GM18868 (cell line): ENCODE measurements around the gene AASDHPPT.
A peak's percentile ranks its signal among the peaks of the same experiment; 100 is the strongest.

ENCODE experiments used
- ATAC-seq: cut with Tn5 transposase; IDR thresholded peaks from one replicate; pipeline ENCODE4 v1.9.1; 2021; ENCODE audit warnings: mild to moderate bottlenecking, moderate library complexity; ENCODE audit not compliant: unreplicated experiment

AASDHPPT gene

DNA sequence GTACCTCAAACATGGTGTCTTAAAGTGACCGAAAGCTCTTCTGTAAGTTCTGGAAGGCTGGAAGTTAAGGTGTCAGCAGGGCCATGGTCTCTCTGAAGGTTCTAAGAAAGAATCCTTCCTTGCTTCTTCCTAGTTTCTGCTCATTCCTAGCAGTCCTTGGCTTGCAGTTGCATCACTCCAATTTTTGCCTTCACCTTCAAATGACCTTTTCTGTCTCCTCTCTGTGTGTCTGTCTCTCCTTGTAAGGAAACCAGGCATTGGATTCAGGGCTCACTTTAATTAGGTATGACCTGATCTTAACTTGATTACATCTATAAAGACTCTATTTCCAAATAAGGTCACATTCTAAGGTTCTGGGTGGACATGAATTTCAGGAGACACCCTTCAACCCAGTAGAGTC lies 8.7 kb downstream of the AASDHPPT start:
- ATAC-seq = no peak

- no peak for ATAC-seq
Measured at GRCh38 chr11:106086850-106087249, 9.4 kb downstream of the AASDHPPT start.

- ATAC-seq = peak; percentile 21
Measured at GRCh38 chr11:106087815-106088435, 10.5 kb downstream of the AASDHPPT start.

- ATAC-seq = no peak
Measured at GRCh38 chr11:106088896-106089295, 11.4 kb downstream of the AASDHPPT start.

- ATAC-seq = peak; percentile 99
Measured at GRCh38 chr11:106091480-106092123, 14.1 kb downstream of the AASDHPPT start.

DNA sequence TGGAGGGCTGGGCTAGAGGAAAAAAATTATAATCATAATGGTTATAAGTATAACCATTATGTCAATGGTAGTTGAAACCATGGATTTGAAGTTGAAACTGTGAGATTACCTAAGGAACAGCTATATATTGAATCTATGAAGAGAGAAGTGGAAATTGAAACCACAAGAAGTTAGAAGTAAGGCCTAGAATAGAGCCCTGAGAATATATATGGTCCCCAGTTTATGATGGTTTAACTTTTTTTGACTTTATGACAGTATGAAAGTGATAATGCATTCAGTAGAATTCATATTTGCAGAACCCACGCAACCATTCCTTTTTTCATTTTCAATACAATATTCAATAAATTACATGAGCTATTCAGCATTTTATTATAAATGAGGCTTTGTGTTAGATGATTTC lies 15.0 kb downstream of the AASDHPPT start:
- peak; percentile 24 for ATAC-seq

- no peak for ATAC-seq
Measured at GRCh38 chr11:106098893-106099553, 21.6 kb downstream of the AASDHPPT start.

DNA sequence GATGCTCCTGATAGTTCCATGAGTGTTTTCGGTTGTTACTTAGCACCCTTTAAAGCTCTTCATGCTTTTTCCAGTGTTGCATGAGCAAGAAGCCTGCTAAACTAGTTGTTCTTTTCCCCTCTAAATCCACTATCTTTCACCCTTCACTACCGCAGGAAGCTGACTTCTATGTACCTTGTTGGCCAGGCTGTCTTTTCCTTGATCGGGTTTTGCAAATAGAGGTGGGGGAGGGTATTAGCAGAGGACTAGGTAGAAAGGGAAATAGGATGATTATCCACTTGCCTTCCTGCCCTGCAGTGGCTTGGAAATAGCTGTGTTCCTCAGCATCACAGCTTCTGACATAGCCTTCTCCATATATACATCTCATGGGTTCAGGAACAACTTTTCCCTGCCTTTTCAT lies 23.9 kb downstream of the AASDHPPT start:
- ATAC-seq = no peak

DNA sequence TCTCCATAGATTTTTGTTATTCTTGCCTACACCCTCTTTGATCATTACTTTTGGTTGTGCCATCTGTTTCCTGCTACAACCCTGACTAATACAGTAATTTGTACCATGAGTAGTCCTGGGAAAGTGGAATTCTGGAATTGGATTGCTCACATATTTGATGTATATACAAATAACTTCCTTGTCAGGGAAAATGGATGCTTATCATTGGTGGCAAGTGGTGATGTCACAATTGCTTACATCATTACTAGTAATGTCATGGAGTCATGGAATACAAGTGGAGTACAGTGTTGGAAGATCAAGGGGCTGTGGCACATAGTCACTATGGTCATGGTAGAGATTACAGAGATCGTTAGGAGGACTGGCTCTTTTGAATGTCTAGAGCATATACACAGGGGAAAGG lies 24.4 kb downstream of the AASDHPPT start:
- no peak for ATAC-seq

GRCh38 chr11:106105986-106106385 lies 28.5 kb downstream of the AASDHPPT start:
- ATAC-seq = no peak

DNA sequence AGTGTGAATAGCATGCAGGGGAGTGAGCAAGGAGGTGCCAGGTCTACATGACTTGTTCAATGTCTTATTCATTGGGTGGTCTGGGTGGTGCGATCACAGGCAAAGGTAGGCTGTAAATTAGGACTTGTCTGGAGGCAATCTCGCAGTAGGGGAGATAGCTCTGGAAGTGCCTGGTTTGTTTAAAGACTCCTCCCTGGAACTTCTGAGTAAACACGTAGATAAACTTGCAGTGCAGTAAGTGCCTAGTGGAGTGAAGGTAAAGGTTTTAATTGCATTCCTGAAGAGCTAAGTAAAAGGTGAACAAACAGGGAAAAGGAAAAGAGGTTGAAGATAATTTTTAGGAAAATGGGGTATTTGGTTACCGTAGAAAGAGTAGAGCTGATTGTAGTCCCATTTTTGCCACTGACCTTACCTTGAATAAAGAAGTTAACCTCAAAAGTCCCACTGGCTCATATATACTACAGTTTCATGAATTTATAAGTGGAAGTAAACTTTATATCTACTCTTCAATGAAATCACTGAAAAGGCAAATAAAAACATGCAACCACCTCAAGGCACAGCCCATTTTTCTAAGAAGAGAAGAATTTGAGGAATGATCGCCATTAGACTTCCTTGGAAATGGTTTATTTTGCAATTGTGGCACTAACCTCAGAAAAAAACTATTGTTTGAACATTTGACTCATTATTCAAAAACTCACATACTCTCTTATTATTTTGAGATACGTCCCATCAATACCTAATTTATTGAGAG lies 44.3 kb downstream of the AASDHPPT start:
- ATAC-seq = no peak

- no peak for ATAC-seq
Measured at GRCh38 chr11:106127604-106128003, 50.1 kb downstream of the AASDHPPT start.

DNA sequence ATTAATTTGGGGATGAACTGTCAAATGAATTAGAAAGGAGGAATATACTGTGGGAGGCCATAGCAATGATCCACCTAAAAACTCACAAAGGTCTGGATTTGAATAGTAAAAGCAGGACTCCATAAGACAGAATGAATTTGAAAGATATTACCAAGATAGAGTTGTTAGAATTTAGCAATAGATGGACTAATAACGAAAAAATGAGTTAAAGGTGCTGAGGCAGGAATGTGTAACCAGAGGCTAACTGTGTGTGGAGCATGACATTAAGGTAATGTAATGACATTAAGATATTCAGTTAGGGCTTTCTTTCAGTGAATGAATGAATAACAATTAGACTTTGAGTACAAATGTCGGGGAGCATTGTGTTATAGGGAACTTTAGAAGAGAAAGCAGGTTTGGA lies 51.3 kb downstream of the AASDHPPT start:
- ATAC-seq = no peak

DNA sequence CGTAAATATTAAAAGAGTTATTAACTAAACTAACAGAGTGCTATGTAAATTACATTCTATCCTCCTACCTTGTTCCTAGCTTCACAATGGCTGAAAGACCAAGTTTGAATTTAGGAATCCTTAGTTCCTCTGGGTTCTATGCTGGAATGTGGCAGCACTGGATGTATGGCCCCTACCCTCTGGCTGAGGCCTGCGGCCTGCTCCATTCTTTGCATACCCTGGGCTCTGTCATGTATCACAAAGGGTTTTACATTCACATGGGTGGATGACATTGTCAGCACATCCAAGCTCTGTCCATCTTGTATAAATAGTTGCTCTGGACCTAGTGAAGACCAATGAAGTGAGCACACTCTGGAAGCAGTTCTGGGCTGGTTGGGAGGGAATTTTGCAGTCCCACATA lies 54.5 kb downstream of the AASDHPPT start:
- no peak for ATAC-seq

- no peak for ATAC-seq
Measured at GRCh38 chr11:106132582-106133354, 55.3 kb downstream of the AASDHPPT start.

GRCh38 chr11:106133529-106133928 lies 56.1 kb downstream of the AASDHPPT start:
- ATAC-seq = no peak

DNA sequence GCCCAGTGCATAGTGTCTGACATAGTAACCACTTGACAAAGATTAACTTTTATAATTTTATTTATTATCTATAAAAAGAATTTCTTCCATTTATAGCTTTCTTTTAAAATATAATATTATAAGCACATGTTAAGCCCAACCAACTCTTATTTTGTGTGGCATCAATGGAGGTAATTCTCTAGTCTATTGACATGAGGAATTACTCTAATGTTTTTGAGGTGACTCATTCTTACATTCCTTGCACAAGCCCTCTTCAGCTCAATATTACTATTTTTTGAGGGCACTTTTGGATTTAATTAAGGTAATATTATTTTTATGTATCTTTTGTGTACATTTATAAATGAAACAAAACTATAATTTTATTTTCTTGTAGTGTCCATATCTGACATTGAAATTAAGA lies 59.6 kb downstream of the AASDHPPT start:
- ATAC-seq = no peak

DNA sequence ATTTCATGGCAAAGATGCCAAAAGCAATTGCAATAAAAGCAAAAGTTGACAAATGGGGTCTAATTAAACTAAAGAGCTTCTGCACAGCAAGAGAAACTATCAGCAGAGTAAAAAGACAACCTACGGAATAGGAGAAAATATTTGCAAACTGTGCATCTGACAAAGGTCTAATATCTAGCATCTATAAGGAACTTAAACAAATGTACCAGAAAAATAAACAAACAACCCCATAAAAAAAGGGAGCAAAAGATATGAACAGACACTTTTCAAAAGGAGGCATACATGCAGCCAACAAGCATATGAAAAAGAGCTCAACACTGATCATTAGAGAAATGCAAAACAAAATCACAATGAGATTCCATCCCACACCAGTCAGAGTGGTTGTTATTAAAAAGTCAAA lies 60.3 kb downstream of the AASDHPPT start:
- no peak for ATAC-seq
